Mesenchymal stem cell (in vitro differentiated cells and primary cell): ENCODE data around the gene TMED10.
A peak's percentile ranks its signal among the peaks of the same experiment; 100 is the strongest.

ENCODE experiments used
- DNase-seq: peaks from one replicate; pipeline ENCODE4 v3.0.0-alpha.2; 2013
- H2AFZ ChIP-seq: one replicate; pipeline ENCODE4 v1.6.1; 2013; ENCODE audit warnings: low read depth, mild to moderate bottlenecking, control low read depth, inconsistent platforms, low read length, moderate library complexity
- H2AK5ac ChIP-seq: 2 replicates; pipeline ENCODE4 v1.6.1; 2013; ENCODE audit warnings: low read length, moderate library complexity, mild to moderate bottlenecking, inconsistent platforms; ENCODE audit not compliant: severe bottlenecking
- H2BK120ac ChIP-seq: one replicate; pipeline ENCODE4 v1.6.1; 2013; ENCODE audit warnings: low read depth, mild to moderate bottlenecking, inconsistent platforms, low read length, moderate library complexity
- H2BK12ac ChIP-seq, 2 experiments: one replicate each; pipeline ENCODE4 v1.6.1; 2013; ENCODE audit warnings: inconsistent platforms in 2 of 2, low read length in 2 of 2, mild to moderate bottlenecking in 2 of 2, moderate library complexity in 2 of 2, control low read depth in 1 of 2
- H2BK15ac ChIP-seq: one replicate; pipeline ENCODE4 v1.6.1; 2013; ENCODE audit warnings: mild to moderate bottlenecking, low read depth, inconsistent platforms; ENCODE audit not compliant: poor library complexity, severe bottlenecking
- H2BK5ac ChIP-seq: 2 replicates; pipeline ENCODE4 v1.6.1; 2013; ENCODE audit warnings: low read depth, mild to moderate bottlenecking, low read length, control low read depth, inconsistent platforms; ENCODE audit not compliant: poor library complexity, severe bottlenecking
- H3K14ac ChIP-seq, 2 experiments: one replicate each; pipeline ENCODE4 v1.6.1; 2013; ENCODE audit warnings: inconsistent platforms in 2 of 2, low read length in 2 of 2, control low read depth in 1 of 2, mild to moderate bottlenecking in 1 of 2, moderate library complexity in 1 of 2
- H3K18ac ChIP-seq, 2 experiments: one replicate each; pipeline ENCODE4 v1.6.1; 2013; ENCODE audit warnings: inconsistent platforms in 2 of 2, low read length in 2 of 2, control low read depth in 1 of 2, low read depth in 1 of 2, mild to moderate bottlenecking in 1 of 2
- H3K23ac ChIP-seq, 2 experiments: one replicate each; pipeline ENCODE4 v1.6.1; 2013; ENCODE audit warnings: inconsistent platforms in 2 of 2, low read length in 2 of 2, mild to moderate bottlenecking in 2 of 2, moderate library complexity in 2 of 2, control low read depth in 1 of 2
- H3K27ac ChIP-seq: 2 replicates; pipeline ENCODE4 v1.5.1; 2013; ENCODE audit warnings: mild to moderate bottlenecking, moderate library complexity, low read length, control low read depth, inconsistent platforms; ENCODE audit not compliant: poor library complexity, severe bottlenecking
- H3K27me3 ChIP-seq, 2 experiments: 2 replicates each; pipeline versions ENCODE4 v1.6.1 to v1.7.0; 2013; ENCODE audit warnings: low read length in 2 of 2, mild to moderate bottlenecking in 2 of 2, moderate library complexity in 2 of 2, control low read depth in 1 of 2, inconsistent platforms in 1 of 2; ENCODE audit not compliant: control insufficient read depth in 1 of 2, insufficient read depth in 1 of 2
- H3K36me3 ChIP-seq, 2 experiments: 2 replicates each; pipeline versions ENCODE4 v1.6.1 to v1.7.0; 2013; ENCODE audit warnings: low read length in 2 of 2, control low read depth in 1 of 2, inconsistent platforms in 1 of 2, low read depth in 1 of 2, mild to moderate bottlenecking in 1 of 2; ENCODE audit not compliant: insufficient read depth in 2 of 2, control insufficient read depth in 1 of 2
- H3K4ac ChIP-seq, 2 experiments: one replicate each; pipeline ENCODE4 v1.6.1; 2013; ENCODE audit warnings: inconsistent platforms in 2 of 2, low read length in 2 of 2, mild to moderate bottlenecking in 2 of 2, moderate library complexity in 2 of 2, control low read depth in 1 of 2, low read depth in 1 of 2
- H3K4me1 ChIP-seq: 2 replicates; pipeline ENCODE4 v1.6.1; 2013; ENCODE audit warnings: low read depth, low read length, control low read depth; ENCODE audit not compliant: control insufficient read depth, insufficient read depth
- H3K4me2 ChIP-seq: 2 replicates; pipeline ENCODE4 v1.6.1; 2013; ENCODE audit warnings: low read length, mild to moderate bottlenecking, inconsistent platforms; ENCODE audit not compliant: poor library complexity, severe bottlenecking
- H3K4me3 ChIP-seq, 2 experiments: 2 replicates each; pipeline versions ENCODE4 v1.5.1 to v1.7.0; 2013; ENCODE audit warnings: low read length in 2 of 2, mild to moderate bottlenecking in 2 of 2, control low read depth in 1 of 2, low read depth in 1 of 2; ENCODE audit not compliant: insufficient read depth in 1 of 2
- H3K79me1 ChIP-seq: replicated peaks from 2 replicates; pipeline ENCODE4 v1.6.1; 2013; ENCODE audit warnings: mild to moderate bottlenecking, control low read depth, low read length, inconsistent platforms; ENCODE audit not compliant: poor library complexity, severe bottlenecking
- H3K9ac ChIP-seq: 2 replicates; pipeline ENCODE4 v1.7.0; 2013; ENCODE audit warnings: mild to moderate bottlenecking, low read length, moderate library complexity
- H3K9me3 ChIP-seq: 2 replicates; pipeline ENCODE4 v1.7.0; 2013; ENCODE audit warnings: mild to moderate bottlenecking, low read length; ENCODE audit not compliant: control insufficient read depth
- H4K8ac ChIP-seq: one replicate; pipeline ENCODE4 v1.6.1; 2013; ENCODE audit warnings: inconsistent platforms, mild to moderate bottlenecking, low read length, moderate library complexity
- H4K91ac ChIP-seq: one replicate; pipeline ENCODE4 v1.6.1; 2013; ENCODE audit warnings: mild to moderate bottlenecking, low read length, inconsistent platforms
- WGBS: methylation state at CpG from one replicate; pipeline ENCODE4 v1.1.7; 2013; ENCODE audit warnings: mixed read lengths; 5-methylcytosine and 5-hydroxymethylcytosine counted together

The TMED10 gene

DNA sequence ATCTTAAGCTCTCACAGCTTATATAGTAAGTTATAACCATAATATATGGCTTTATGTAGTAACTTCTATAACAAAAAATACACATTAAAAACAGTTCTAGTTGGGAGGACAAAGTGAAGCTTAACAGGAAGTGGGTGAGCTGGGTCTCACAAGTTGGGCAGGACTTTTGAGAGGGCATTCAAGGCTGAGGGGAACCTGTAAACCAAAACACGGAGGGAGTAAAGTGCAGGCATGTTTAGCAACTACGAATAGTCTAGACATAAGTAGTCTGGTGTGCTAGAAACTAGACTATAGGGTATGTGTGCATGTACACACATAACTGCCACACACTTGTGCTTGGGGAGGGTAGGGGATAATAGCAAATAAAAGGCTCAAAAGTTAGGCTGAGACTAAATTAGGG, 35.4 kb downstream of the TMED10 start:
- H2AK5ac ChIP-seq = no peak overlapping the region
- H3K14ac ChIP-seq = no peak overlapping the region
- H3K9me3 ChIP-seq = no peaks in the 10 kb centered on the region
- no peak overlapping the region for H2BK5ac ChIP-seq
- H3K4me1 ChIP-seq = peaks cover 2% of the 10 kb centered on the region
- peaks cover 5 to 20% of the 10 kb centered on the region in 2 experiments for H3K36me3 ChIP-seq
- H3K9ac ChIP-seq = no peak overlapping the region
- H2AFZ ChIP-seq = no peak overlapping the region
- H3K23ac ChIP-seq = no peak overlapping the region
- no peak overlapping the region for H4K91ac ChIP-seq
- no peak overlapping the region for H3K4ac ChIP-seq
- no peak overlapping the region for H3K4me3 ChIP-seq
- WGBS = 93% methylated on average over 2 of the region's 2 CpGs
- H4K8ac ChIP-seq = no peak overlapping the region
- no peak overlapping the region for H3K27ac ChIP-seq
- no peak overlapping the region for H3K18ac ChIP-seq
- DNase-seq = no peak
- H2BK15ac ChIP-seq = no peak overlapping the region
- H3K4me2 ChIP-seq = no peak overlapping the region
- H2BK12ac ChIP-seq = no peak overlapping the region
- H3K79me1 ChIP-seq = peaks cover 20% of the 10 kb centered on the region
- no peaks in the 10 kb centered on the region for H3K27me3 ChIP-seq
- no peak overlapping the region for H2BK120ac ChIP-seq

DNA sequence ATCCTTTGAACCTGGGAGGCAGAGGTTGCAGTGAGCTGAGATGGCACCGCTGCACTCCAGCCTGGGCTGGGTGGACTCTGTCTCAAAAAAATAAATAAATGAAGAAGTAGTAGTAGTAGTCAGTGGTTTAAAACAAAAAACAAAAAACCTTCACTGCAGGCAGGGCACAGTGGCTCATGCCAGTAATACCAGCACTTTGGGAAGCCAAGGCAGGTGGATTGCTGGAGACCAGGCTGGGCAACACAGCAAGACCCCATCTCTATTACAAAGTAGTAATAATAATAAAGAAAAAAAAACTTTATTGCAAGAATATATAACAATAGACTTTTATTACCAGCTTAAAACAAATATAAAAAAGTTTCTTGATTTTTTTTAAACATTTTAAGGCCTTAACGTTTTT, 35.8 kb downstream of the TMED10 start:
- WGBS = 100% methylated on average over 1 of the region's 2 CpGs
- Histone ChIP-seq H2BK15ac (no peak overlapping the region), H3K4me3 (no peak overlapping the region), H3K79me1 (peaks cover 21% of the 10 kb centered on the region), H3K27ac (no peak overlapping the region), H4K8ac (no peak overlapping the region), H3K23ac (no peak overlapping the region), H3K14ac (no peak overlapping the region), H3K4ac (no peak overlapping the region), H3K36me3 (peaks cover 5 to 20% of the 10 kb centered on the region in 2 experiments), H3K4me2 (no peak overlapping the region), H2AFZ (no peak overlapping the region), H3K27me3 (no peaks in the 10 kb centered on the region), H3K9me3 (no peaks in the 10 kb centered on the region), H2BK120ac (no peak overlapping the region), H2AK5ac (no peak overlapping the region), H2BK12ac (no peak overlapping the region), H3K9ac (no peak overlapping the region), H3K18ac (no peak overlapping the region), H4K91ac (no peak overlapping the region), H2BK5ac (no peak overlapping the region), H3K4me1 (peaks cover 2% of the 10 kb centered on the region)
- no peak for DNase-seq

DNA sequence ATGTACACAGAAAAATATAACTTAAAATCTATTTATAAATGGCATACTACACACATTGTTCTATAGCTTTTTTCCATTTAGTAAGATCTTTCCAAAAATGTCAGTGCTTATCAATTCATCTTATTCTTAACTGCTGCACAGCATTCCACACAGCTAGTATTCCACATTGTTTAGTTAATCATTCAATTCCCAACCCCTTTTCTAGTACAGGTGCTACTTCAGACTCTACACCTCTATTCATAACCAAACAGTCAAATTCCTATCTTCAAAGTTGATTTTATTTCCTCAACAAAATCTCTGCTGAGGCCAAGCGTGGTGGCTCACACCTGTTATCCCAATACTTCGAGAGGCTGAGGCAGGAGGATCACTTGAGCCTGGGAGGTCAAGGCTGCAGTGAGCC, 37.2 kb downstream of the TMED10 start:
- H3K79me1 ChIP-seq = peaks cover 17% of the 10 kb centered on the region
- no peaks in the 10 kb centered on the region for H3K4me1 ChIP-seq
- no peak overlapping the region for H3K27ac ChIP-seq
- H2BK120ac ChIP-seq = no peak overlapping the region
- H4K8ac ChIP-seq = no peak overlapping the region
- H2BK12ac ChIP-seq = no peak overlapping the region
- 97% methylated on average over 2 of the region's 2 CpGs for WGBS
- H3K4me3 ChIP-seq = no peak overlapping the region
- H4K91ac ChIP-seq = no peak overlapping the region
- H3K36me3 ChIP-seq = peaks cover 6 to 23% of the 10 kb centered on the region in 2 experiments
- no peak overlapping the region for H3K23ac ChIP-seq
- no peak for DNase-seq
- no peak overlapping the region for H2AFZ ChIP-seq
- no peak overlapping the region for H3K18ac ChIP-seq
- H2BK15ac ChIP-seq = no peak overlapping the region
- no peaks in the 10 kb centered on the region for H3K9me3 ChIP-seq
- H3K4ac ChIP-seq = no peak overlapping the region
- H3K9ac ChIP-seq = no peak overlapping the region
- no peaks in the 10 kb centered on the region for H3K27me3 ChIP-seq
- H2BK5ac ChIP-seq = no peak overlapping the region
- H2AK5ac ChIP-seq = no peak overlapping the region
- no peak overlapping the region for H3K14ac ChIP-seq
- H3K4me2 ChIP-seq = no peak overlapping the region

DNA sequence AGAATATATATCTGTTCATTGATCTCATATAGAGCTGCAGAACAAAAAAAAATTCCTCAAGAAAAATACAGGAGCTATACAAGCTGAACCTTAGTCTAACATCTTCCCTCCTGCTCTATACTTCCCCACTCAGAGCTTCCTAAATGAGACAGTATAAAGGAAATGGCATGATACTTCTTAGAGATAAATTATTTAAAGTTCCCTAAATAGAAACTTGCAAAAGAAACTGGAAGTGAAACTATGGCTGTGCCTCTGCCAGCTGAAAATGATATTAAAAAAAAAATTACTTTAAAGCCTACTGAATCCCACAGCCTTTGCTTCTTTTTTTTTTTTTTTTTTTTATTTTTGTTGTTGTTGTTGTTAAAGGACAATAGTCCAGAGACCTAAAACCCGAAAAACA, 37.9 kb downstream of the TMED10 start:
- no peak overlapping the region for H2AK5ac ChIP-seq
- no peak overlapping the region for H3K14ac ChIP-seq
- no peak overlapping the region for H3K27ac ChIP-seq
- H2AFZ ChIP-seq = no peak overlapping the region
- peak overlapping the region; percentile 8 for H3K9ac ChIP-seq
- no peak overlapping the region for H2BK12ac ChIP-seq
- no peak overlapping the region for H2BK15ac ChIP-seq
- no CpG with 5 or more reads among the region's 1 CpG for WGBS
- H2BK5ac ChIP-seq = no peak overlapping the region
- peaks cover 9 to 27% of the 10 kb centered on the region in 2 experiments for H3K36me3 ChIP-seq
- H3K4me2 ChIP-seq = no peak overlapping the region
- no peak for DNase-seq
- H3K79me1 ChIP-seq = peaks cover 12% of the 10 kb centered on the region
- no peak overlapping the region for H3K4ac ChIP-seq
- no peak overlapping the region for H3K4me3 ChIP-seq
- H3K23ac ChIP-seq = no peak overlapping the region
- H2BK120ac ChIP-seq = no peak overlapping the region
- no peak overlapping the region for H4K91ac ChIP-seq
- H3K27me3 ChIP-seq = no peaks in the 10 kb centered on the region
- H3K9me3 ChIP-seq = no peaks in the 10 kb centered on the region
- no peak overlapping the region for H4K8ac ChIP-seq
- H3K18ac ChIP-seq = no peak overlapping the region
- H3K4me1 ChIP-seq = no peaks in the 10 kb centered on the region
